C4-2B (cell line): Measurements from ENCODE around the gene SOX1.

Experiments
- ZFX ChIP-seq: fragments of 450-650 bp; IDR thresholded peaks from 2 replicates; pipeline ENCODE4 v1.6.1; 2017
- TF ChIP-seq, protein P1 (sequence below): fragments of 450-650 bp; conservative IDR thresholded peaks from 2 replicates; pipeline ENCODE4 v1.5.1; 2017; ENCODE audit warnings: mild to moderate bottlenecking

- TF ChIP-seq, protein P1, sequence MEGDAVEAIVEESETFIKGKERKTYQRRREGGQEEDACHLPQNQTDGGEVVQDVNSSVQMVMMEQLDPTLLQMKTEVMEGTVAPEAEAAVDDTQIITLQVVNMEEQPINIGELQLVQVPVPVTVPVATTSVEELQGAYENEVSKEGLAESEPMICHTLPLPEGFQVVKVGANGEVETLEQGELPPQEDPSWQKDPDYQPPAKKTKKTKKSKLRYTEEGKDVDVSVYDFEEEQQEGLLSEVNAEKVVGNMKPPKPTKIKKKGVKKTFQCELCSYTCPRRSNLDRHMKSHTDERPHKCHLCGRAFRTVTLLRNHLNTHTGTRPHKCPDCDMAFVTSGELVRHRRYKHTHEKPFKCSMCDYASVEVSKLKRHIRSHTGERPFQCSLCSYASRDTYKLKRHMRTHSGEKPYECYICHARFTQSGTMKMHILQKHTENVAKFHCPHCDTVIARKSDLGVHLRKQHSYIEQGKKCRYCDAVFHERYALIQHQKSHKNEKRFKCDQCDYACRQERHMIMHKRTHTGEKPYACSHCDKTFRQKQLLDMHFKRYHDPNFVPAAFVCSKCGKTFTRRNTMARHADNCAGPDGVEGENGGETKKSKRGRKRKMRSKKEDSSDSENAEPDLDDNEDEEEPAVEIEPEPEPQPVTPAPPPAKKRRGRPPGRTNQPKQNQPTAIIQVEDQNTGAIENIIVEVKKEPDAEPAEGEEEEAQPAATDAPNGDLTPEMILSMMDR = no peak
- no peak for TF ChIP-seq ZFX
Observed at GRCh38 chr13:112069845-112070251, 2.9 kb downstream of the SOX1 start.
